AG09309 (cell line): Measurements from ENCODE around the gene HPSE2.

Experiments used
- DNase-seq: peaks from one replicate; pipeline ENCODE4 v3.0.0-alpha.2; 2010; ENCODE audit warnings: low read depth
- H3K4me3 ChIP-seq: 2 replicates; pipeline ENCODE4 v1.5.1; 2011; ENCODE audit warnings: mild to moderate bottlenecking, low read depth, low read length, moderate library complexity; ENCODE audit not compliant: control insufficient read depth
- TF ChIP-seq, protein P1 (sequence below): IDR thresholded peaks from 2 replicates; pipeline ENCODE4 v1.5.1; 2011; ENCODE audit warnings: mild to moderate bottlenecking, low read depth, low read length, inconsistent platforms; ENCODE audit not compliant: insufficient read depth, control insufficient read depth; ENCODE audit errors: missing control alignments

The HPSE2 gene

DNA sequence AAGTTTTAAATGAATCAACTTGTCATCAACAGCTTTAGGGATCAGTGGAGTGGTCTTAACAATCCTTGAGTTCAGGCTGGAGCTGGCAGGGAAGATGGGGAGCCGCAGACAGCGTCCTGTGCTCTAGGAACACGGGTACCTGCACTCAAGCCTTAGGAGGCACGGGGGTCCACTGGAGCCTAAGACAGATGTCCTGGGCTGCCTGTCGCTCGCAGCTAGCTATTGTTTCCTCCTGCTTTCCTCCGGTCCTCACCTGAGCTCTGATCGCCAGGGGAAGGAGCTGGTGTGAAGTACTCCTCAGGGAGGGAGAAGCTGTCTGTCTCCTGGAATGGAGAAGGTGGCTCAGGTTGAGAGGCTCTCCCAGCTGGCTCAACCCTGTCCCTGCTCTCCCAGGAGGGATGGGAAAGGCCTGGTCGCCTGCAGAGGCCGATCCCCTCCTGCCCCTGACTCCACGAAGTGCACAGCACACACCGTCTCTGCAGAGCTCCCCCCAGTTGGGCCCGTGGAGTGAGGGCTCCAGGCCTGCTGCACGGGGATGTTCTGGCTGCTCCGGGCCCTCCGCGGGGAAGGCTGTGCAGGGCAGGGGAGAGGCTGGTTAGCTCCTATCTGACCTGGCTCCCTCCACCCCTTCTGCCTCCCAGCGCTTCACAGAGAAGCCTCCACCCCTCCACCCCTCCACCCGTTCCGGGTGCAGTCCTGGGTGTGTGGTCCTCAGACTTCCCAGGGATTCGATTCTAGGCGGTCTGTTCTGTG is 806.2 kb downstream of the HPSE2 start:
- TF ChIP-seq, protein P1, sequence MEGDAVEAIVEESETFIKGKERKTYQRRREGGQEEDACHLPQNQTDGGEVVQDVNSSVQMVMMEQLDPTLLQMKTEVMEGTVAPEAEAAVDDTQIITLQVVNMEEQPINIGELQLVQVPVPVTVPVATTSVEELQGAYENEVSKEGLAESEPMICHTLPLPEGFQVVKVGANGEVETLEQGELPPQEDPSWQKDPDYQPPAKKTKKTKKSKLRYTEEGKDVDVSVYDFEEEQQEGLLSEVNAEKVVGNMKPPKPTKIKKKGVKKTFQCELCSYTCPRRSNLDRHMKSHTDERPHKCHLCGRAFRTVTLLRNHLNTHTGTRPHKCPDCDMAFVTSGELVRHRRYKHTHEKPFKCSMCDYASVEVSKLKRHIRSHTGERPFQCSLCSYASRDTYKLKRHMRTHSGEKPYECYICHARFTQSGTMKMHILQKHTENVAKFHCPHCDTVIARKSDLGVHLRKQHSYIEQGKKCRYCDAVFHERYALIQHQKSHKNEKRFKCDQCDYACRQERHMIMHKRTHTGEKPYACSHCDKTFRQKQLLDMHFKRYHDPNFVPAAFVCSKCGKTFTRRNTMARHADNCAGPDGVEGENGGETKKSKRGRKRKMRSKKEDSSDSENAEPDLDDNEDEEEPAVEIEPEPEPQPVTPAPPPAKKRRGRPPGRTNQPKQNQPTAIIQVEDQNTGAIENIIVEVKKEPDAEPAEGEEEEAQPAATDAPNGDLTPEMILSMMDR, result no peak
- no peak for DNase-seq

DNA sequence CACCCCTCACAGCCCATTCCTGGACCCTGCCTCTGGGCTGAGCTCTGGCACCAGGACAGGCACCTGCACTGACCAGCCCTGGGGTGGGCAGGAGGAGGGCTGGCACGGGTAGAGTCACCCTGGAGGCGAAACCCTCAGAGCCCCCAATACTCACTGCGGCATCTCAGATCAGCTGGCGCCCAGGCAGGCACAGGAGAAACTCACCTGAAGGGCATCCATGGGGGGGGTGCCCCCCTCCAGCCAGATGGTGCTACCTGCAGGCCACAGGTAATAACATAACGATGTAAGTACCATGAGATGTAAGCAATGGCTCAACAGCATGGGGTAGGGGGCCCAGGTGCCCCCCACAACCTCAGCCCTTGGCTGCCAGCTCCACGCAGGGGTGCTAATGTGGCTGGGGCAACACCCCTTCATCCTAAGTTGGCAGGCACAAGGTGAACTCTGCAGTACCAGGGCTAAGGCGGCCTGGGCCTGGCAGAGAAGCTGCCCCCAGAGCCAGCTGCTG is 808.6 kb downstream of the HPSE2 start:
- H3K4me3 ChIP-seq, result no peak overlapping the region
- DNase-seq, result no peak
- TF ChIP-seq, protein P1, result no peak

More for the DNA sequence above, 806.2 kb downstream of the HPSE2 start:
- no peak overlapping the region for H3K4me3 ChIP-seq

DNA sequence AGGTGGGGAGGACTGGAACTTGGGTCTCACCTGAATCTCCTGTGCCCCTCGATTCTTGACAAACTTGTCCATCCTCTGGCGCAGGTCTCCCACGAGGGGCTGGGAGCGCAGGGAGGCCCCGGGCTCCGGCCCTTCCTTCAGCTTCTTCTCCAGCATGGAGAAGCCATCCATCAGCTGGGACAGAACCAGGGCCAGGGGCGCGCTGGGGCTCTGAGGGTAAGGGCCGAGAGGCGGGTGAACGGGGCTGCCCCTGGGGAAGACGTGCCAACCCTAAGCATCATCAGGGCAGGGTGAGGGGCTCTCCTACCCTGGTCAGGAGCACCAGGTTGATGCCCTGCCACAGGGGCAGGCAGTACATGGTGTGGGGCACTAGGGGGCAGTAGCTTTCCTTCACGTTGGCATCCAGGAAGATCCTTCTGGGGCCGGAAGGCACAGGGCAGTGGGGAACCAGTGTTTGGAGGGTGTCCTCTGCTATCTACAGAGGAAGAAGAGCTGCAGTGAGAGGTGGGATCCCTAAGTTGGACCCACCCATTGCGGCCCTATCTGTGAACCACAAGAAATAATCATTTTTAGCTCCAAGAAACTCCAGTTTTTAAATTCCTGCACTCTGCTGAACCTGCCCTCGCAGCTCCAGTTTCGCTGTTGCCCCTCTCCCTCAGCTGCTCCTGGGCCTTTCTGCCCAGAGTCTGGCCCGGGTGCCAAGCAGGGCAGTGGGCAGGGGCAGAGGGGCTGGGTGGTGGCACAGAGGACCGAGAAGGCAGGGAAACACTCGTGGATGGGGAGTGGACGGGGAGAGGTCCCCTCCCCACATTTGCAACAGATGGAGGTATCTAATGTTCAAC is 809.9 kb downstream of the HPSE2 start:
- DNase-seq, result no peak
- TF ChIP-seq, protein P1, result peak; percentile 77

DNA sequence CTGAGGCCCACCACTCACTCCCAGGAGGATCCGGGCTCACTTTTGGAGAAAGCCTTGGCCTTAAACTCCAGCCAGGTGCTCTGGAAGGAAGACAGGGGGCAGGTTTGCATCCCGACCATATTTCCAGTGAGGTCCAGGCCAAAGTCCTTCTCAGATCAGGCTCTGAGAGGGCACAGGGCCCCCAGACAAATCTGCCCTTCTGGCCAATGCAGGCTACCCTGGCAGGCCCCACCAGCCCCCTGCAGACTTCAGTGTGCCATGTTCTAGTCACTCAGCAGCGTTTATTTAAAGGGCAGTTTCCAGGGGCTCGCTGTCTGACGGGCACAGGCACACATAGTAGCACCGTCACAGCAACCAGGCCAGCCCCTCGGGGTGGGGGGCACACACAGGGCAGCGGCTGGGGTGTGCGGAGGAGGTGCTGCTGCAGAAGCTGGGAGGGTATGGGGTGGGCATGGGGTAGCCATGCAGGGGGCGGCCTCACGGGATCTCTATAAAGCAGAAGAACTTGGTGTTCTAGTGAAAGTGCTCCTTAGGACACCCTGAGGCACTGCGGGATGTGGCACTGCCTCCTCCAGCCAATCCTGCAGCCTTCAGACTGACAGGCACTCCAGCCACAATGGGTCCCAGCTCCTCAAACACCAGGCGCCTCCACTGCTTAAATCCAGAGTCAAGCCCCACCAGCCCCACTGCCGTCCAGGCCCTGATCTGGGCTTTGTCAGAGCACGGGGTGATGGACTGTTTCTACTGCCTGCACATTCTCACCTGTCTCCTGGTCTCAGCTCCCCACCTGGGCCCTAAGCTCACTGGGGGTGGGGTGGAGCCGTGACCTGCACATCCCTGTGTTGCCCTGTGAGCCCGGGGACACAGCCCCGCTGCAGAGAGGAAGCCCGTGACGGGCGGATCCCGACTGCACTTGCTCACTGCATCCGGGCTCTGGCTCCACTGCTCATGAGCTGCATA is 811.1 kb downstream of the HPSE2 start:
- no peak overlapping the region for H3K4me3 ChIP-seq
- DNase-seq, result no peak
- TF ChIP-seq, protein P1, result no peak

More for the DNA sequence above, 809.9 kb downstream of the HPSE2 start:
- no peak overlapping the region for H3K4me3 ChIP-seq

DNA sequence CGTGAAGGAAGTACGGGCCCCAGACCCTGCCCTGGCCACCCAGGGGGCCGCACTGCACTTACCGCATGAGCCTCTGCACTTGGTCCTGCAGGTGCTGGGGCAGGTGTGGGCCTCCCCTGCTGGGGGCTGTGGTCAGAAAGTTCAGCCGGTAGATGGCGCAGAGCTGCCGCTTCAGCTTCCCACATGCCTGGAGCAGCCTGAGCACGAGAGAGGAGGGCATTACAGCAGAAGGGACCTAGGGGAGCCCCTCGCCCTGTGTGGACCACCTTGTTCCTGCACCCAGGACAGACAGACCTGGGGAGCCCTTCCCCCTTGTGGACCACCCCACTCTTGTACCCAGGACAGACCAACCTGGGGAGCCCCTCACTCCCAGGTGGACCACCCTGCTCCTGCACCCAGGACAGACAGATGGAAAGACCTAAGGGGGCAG is 811.9 kb downstream of the HPSE2 start:
- H3K4me3 ChIP-seq, result no peak overlapping the region
- TF ChIP-seq, protein P1, result no peak
- no peak for DNase-seq

DNA sequence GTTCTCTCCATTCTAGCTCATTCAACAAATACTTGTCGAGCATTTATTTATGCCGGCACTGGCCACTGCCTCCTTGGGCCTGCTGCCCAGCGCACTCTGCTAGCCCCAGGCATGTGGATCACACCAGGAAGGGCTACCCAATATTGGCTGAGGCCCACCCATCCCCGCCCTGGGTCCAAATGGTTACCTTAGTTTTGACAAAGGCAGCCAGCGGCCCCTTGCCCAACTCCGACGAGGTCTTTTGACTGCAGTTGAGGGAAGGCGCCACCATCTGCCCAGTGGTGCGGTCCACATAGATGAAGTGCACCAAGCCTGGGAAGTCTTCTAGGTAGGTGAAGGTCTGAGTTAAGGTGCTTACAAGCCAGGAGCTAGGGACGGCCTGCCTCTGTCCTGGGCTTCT is 813.5 kb downstream of the HPSE2 start:
- no peak for DNase-seq
- no peak overlapping the region for H3K4me3 ChIP-seq
- TF ChIP-seq, protein P1, result no peak
